ENCODE data around the gene CERS6. TPM values are rescaled to one million over a fixed set of nuclear protein-coding genes. Genes with fewer than 3 reads are reported as not detected.

The CERS6 gene
- total and polyA plus RNA-seq, 12 donors, result 5.0 to 110 (median 29.6) TPM

GRCh38 chr2:168427451-168427850 is 28.6 kb upstream of the CERS6 start:
- DNase-seq, result no peak
- intact Hi-C loops (cut with DNase I), result no loop called here
- no peaks in the 10 kb centered on the region for H3K9me3 ChIP-seq (replicated peaks in 1 of 3)
- H3K4me3 ChIP-seq, result no peak overlapping the region
- no peaks in the 10 kb centered on the region for H3K4me1 ChIP-seq (replicated peaks in 1 of 2)
- no peaks in the 10 kb centered on the region for H3K27me3 ChIP-seq
- no peaks in the 10 kb centered on the region for H3K36me3 ChIP-seq (replicated peaks in 1 of 2)
- WGBS, 4 donors, result 39 to 58% (median 45%) methylated on average over 3 of the region's 3 CpGs
- TF ChIP-seq CTCF (IDR thresholded peaks at IDR 0.05), result no peak
- TF ChIP-seq POLR2A (IDR thresholded peaks at IDR 0.05), result no peak
- H3K27ac ChIP-seq, result no peak overlapping the region

- no peaks in the 10 kb centered on the region for H3K27me3 ChIP-seq
- no peaks in the 10 kb centered on the region for H3K36me3 ChIP-seq (replicated peaks in 1 of 2)
- no peaks in the 10 kb centered on the region for H3K9me3 ChIP-seq (replicated peaks in 1 of 3)
- no peak overlapping the region for H3K27ac ChIP-seq
- DNase-seq, result no peak
- no peaks in the 10 kb centered on the region for H3K4me1 ChIP-seq (replicated peaks in 1 of 2)
- intact Hi-C loops (cut with DNase I), result no loop called here
- TF ChIP-seq POLR2A (IDR thresholded peaks at IDR 0.05), result no peak
- no peak for TF ChIP-seq CTCF (IDR thresholded peaks at IDR 0.05)
- no peak overlapping the region for H3K4me3 ChIP-seq
- 89 to 94% (median 93%) methylated on average over 3 of the region's 3 CpGs for WGBS, 4 donors
Measured at GRCh38 chr2:168428431-168428830, 27.6 kb upstream of the CERS6 start.

- Histone ChIP-seq H3K27ac (no peak overlapping the region), H3K9me3 (replicated peaks in 1 of 3) (no peaks in the 10 kb centered on the region), H3K27me3 (no peaks in the 10 kb centered on the region), H3K36me3 (replicated peaks in 1 of 2) (no peaks in the 10 kb centered on the region), H3K4me1 (replicated peaks in 1 of 2) (no peaks in the 10 kb centered on the region), H3K4me3 (no peak overlapping the region)
- intact Hi-C loops (cut with DNase I), result no loop called here
- DNase-seq, result no peak
- TF ChIP-seq CTCF (IDR thresholded peaks at IDR 0.05) (no peak), POLR2A (IDR thresholded peaks at IDR 0.05) (no peak)
- 85 to 93% (median 92%) methylated on average over 4 to 6 of the region's 6 CpGs for WGBS, 4 donors
Measured at GRCh38 chr2:168429988-168430387, 26.1 kb upstream of the CERS6 start.

GRCh38 chr2:168430431-168430830 is 25.6 kb upstream of the CERS6 start:
- no peak overlapping the region for H3K27ac ChIP-seq
- H3K9me3 ChIP-seq (replicated peaks in 1 of 3), result no peaks in the 10 kb centered on the region
- H3K4me1 ChIP-seq (replicated peaks in 1 of 2), result no peaks in the 10 kb centered on the region
- H3K36me3 ChIP-seq (replicated peaks in 1 of 2), result no peaks in the 10 kb centered on the region
- no peak for DNase-seq
- intact Hi-C loops (cut with DNase I), result no loop called here
- TF ChIP-seq CTCF (IDR thresholded peaks at IDR 0.05), result no peak
- no peak for TF ChIP-seq POLR2A (IDR thresholded peaks at IDR 0.05)
- 44 to 54% (median 53%) methylated on average over 3 of the region's 3 CpGs for WGBS, 4 donors
- no peak overlapping the region for H3K4me3 ChIP-seq
- no peaks in the 10 kb centered on the region for H3K27me3 ChIP-seq
